Endodermal cell (in vitro differentiated cells): Measurements from ENCODE around the gene TTF1. TPM values are rescaled to one million over a fixed set of nuclear protein-coding genes. Genes with fewer than 3 reads are reported as not detected.

ENCODE experiments used
- DNase-seq: peaks from one replicate; pipeline ENCODE4 v3.0.0-alpha.2; 2017
- H3K27ac ChIP-seq: 2 replicates; pipeline ENCODE4 v1.5.1; 2013; ENCODE audit warnings: mild to moderate bottlenecking, low read depth, low read length, moderate library complexity
- H3K27me3 ChIP-seq: 2 replicates; pipeline ENCODE4 v1.6.1; 2013; ENCODE audit warnings: mild to moderate bottlenecking, low read length, moderate library complexity; ENCODE audit not compliant: insufficient read depth, control insufficient read depth, poor library complexity, severe bottlenecking
- H3K36me3 ChIP-seq: 2 replicates; pipeline ENCODE4 v1.7.0; 2013; ENCODE audit warnings: mild to moderate bottlenecking, low read length, moderate library complexity; ENCODE audit not compliant: control insufficient read depth, insufficient read depth
- H3K4me1 ChIP-seq: one replicate; pipeline ENCODE4 v1.7.0; 2013; ENCODE audit warnings: low read length; ENCODE audit not compliant: control insufficient read depth, insufficient read depth
- H3K4me3 ChIP-seq: 2 replicates; pipeline ENCODE4 v1.5.1; 2013; ENCODE audit warnings: mild to moderate bottlenecking, low read length, moderate library complexity
- H3K9ac ChIP-seq: 2 replicates; pipeline ENCODE4 v1.6.1; 2013; ENCODE audit warnings: mild to moderate bottlenecking, low read length, moderate library complexity; ENCODE audit not compliant: poor library complexity, severe bottlenecking; ENCODE audit errors: extremely low read depth
- H3K9me3 ChIP-seq: 2 replicates; pipeline ENCODE4 v1.6.1; 2013; ENCODE audit warnings: mild to moderate bottlenecking, low read length, moderate library complexity; ENCODE audit not compliant: control insufficient read depth
- H3K27ac Mint-ChIP-seq: 2 replicates; pipeline ENCODE4 v1.8.0; 2020; ENCODE audit warnings: mixed read lengths
- H3K27me3 Mint-ChIP-seq: 2 replicates; pipeline ENCODE4 v1.8.0; 2021; ENCODE audit warnings: mild to moderate bottlenecking, mixed read lengths; ENCODE audit not compliant: insufficient read depth
- H3K36me3 Mint-ChIP-seq: 2 replicates; pipeline ENCODE4 v1.8.0; 2020; ENCODE audit warnings: low read depth, mixed read lengths
- H3K4me1 Mint-ChIP-seq: 2 replicates; pipeline ENCODE4 v1.8.0; 2020; ENCODE audit warnings: mixed read lengths
- H3K4me3 Mint-ChIP-seq: 2 replicates; pipeline ENCODE4 v1.8.0; 2020; ENCODE audit warnings: mild to moderate bottlenecking, moderate library complexity, mixed read lengths
- H3K9me3 Mint-ChIP-seq: 2 replicates; pipeline ENCODE4 v1.8.0; 2020; ENCODE audit warnings: mild to moderate bottlenecking, mixed read lengths
- WGBS, 2 experiments: methylation state at CpG; one replicate each; pipeline versions ENCODE4 v1.1.5 to v1.1.7; 2013; ENCODE audit warnings: missing lambda C conversion rate in 2 of 2, mixed read lengths in 1 of 2; ENCODE audit not compliant: insufficient coverage in 1 of 2, insufficient read length in 1 of 2; 5-methylcytosine and 5-hydroxymethylcytosine counted together
- total RNA-seq, 2 donors: library from RNA; stranded (reverse); fragmentation: NEBNext Ultra II Directional in 1 of 2; extraction: Animal tissue kit (Norgen Biotek cat#: 25700) in 1 of 2; gene quantifications; 2 replicates in 1 of 2; 3 replicates in 1 of 2; pipeline ENCODE4 v1.2.1, GENCODE V29; 2021
- TF ChIP-seq, protein P1 (sequence below): fragments of 200-600 bp; sonication (generic); conservative IDR thresholded peaks from 2 replicates; pipeline ENCODE4 v1.5.0; 2021; ENCODE audit warnings: antibody characterized with exemption, mild to moderate bottlenecking

The TTF1 gene
- total RNA-seq, 2 donors from 2014 or later: 21.0 to 23.7 TPM

GRCh38 chr9:132366481-132366880 lies 40.2 kb downstream of the TTF1 start:
- no peaks in the 10 kb centered on the region for H3K9me3 Mint-ChIP-seq
- TF ChIP-seq, protein P1, sequence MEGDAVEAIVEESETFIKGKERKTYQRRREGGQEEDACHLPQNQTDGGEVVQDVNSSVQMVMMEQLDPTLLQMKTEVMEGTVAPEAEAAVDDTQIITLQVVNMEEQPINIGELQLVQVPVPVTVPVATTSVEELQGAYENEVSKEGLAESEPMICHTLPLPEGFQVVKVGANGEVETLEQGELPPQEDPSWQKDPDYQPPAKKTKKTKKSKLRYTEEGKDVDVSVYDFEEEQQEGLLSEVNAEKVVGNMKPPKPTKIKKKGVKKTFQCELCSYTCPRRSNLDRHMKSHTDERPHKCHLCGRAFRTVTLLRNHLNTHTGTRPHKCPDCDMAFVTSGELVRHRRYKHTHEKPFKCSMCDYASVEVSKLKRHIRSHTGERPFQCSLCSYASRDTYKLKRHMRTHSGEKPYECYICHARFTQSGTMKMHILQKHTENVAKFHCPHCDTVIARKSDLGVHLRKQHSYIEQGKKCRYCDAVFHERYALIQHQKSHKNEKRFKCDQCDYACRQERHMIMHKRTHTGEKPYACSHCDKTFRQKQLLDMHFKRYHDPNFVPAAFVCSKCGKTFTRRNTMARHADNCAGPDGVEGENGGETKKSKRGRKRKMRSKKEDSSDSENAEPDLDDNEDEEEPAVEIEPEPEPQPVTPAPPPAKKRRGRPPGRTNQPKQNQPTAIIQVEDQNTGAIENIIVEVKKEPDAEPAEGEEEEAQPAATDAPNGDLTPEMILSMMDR: no peak

DNA sequence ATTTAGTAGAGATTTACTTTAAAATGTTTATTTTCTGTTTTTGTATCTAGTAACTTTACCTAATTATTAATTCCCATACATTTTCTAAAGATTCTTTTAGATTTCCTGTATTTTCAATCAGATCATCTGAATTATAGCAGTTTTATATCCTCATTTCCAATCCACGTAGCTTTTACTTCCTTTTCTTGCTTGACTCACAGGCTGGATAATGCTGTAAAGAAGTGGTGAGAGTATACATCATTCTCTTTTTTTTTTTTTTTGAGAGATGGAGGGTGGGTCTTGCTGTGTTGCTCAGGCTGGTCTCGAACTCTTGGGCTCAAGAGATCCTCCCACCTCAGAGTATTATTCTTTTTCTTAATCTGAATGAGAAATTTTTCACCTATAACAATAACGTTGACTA lies 40.7 kb downstream of the TTF1 start:
- H3K27ac ChIP-seq: no peak overlapping the region
- H3K9ac ChIP-seq: no peak overlapping the region
- Mint-ChIP-seq H3K27me3 (no peaks in the 10 kb centered on the region), H3K4me1 (no peaks in the 10 kb centered on the region), H3K9me3 (no peaks in the 10 kb centered on the region), H3K4me3 (no peak overlapping the region), H3K27ac (no peak overlapping the region), H3K36me3 (no peaks in the 10 kb centered on the region)
- no peaks in the 10 kb centered on the region for H3K36me3 ChIP-seq
- H3K9me3 ChIP-seq: no peaks in the 10 kb centered on the region
- no peak overlapping the region for H3K4me3 ChIP-seq
- peak; percentile 1 for DNase-seq
- 80% methylated on average over 1 of the region's 3 CpGs; no CpG with 5 or more reads in 1 of the 2 experiments for WGBS, 2 experiments
- H3K27me3 ChIP-seq: no peaks in the 10 kb centered on the region
- TF ChIP-seq, protein P1: no peak
- H3K4me1 ChIP-seq: no peaks in the 10 kb centered on the region

More at GRCh38 chr9:132366481-132366880, 40.2 kb downstream of the TTF1 start:
- H3K4me3 Mint-ChIP-seq: no peak overlapping the region
- H3K27ac Mint-ChIP-seq: no peak overlapping the region
- H3K27me3 ChIP-seq: no peaks in the 10 kb centered on the region
- no peak overlapping the region for H3K27ac ChIP-seq
- H3K36me3 ChIP-seq: no peaks in the 10 kb centered on the region
- WGBS, 2 experiments: 96 to 99% methylated on average over 4 of the region's 4 CpGs
- H3K4me3 ChIP-seq: no peak overlapping the region
- no peaks in the 10 kb centered on the region for H3K9me3 ChIP-seq
- H3K36me3 Mint-ChIP-seq: no peaks in the 10 kb centered on the region
- no peaks in the 10 kb centered on the region for H3K4me1 Mint-ChIP-seq
- H3K9ac ChIP-seq: no peak overlapping the region
- no peaks in the 10 kb centered on the region for H3K4me1 ChIP-seq
- no peaks in the 10 kb centered on the region for H3K27me3 Mint-ChIP-seq
- peak; percentile 3 for DNase-seq

- Histone ChIP-seq H3K9me3 (no peaks in the 10 kb centered on the region), H3K27me3 (no peaks in the 10 kb centered on the region), H3K4me3 (no peak overlapping the region), H3K27ac (no peak overlapping the region), H3K4me1 (no peaks in the 10 kb centered on the region), H3K36me3 (no peaks in the 10 kb centered on the region), H3K9ac (no peak overlapping the region)
- 96 to 98% methylated on average over 5 to 9 of the region's 9 CpGs for WGBS, 2 experiments
- Mint-ChIP-seq H3K9me3 (no peaks in the 10 kb centered on the region), H3K4me3 (no peak overlapping the region), H3K27me3 (no peaks in the 10 kb centered on the region), H3K4me1 (no peaks in the 10 kb centered on the region), H3K27ac (no peak overlapping the region), H3K36me3 (no peaks in the 10 kb centered on the region)
- TF ChIP-seq, protein P1: no peak
- DNase-seq: peak; percentile 10
These were observed 42.6 kb downstream of the TTF1 start for GRCh38 chr9:132364068-132364467.
